ENCODE results near the gene SNAPC5. TPM values are rescaled to one million over a fixed set of nuclear protein-coding genes. Genes with fewer than 3 reads are reported as not detected.

SNAPC5 gene
- total and polyA plus RNA-seq, 2 of the 13 experiments (the other 11 are each of a cell fraction or from before 2014, with no cell fraction given) = 14.8 to 36.2 TPM

DNA sequence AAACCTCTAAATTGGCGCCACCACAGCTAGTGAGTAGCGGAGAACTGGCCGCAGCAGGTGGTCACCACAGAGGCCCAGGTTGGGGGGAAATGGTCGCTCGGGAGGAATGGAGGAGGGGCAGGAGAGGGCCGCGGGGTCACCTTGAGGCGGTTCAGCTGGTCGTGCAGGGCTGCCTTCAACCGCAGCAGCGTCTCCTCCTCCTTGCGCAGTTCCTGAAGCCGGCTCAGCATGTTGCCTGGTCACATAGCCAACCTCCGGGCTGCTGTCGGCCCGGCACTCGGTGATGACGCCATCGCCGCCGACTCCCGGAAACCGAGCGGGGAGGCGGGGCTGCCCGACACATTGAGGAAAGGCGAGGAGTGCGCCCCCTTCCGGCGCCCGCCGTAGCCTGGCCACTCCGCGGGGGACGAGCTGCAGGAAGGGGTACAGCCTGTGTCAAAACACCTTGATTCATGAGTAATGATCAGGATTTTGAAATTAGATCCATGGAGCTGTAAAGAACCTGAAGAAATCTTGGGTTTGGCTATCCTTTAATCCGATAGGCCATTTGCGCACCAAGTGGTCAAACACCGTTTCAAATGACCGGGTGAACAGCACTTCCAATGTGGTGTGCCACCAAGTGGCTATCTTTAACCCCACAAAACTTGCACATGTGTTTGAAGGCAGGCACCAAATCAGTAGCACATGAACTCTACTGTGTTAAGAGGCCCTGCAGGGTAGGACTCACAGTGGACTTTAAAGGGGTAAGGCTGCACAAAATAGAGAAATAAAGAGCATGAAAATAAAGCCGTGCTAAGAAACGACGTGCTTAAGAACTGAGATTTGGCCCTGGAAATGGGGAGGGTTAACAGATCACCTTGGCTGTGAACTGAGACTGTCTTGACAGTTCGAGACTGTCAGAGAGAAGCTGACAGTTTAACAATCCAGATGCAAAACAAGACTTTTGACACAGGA lies at the start of gene SNAPC5 (continued):
- TF ChIP-seq POLR2AphosphoS5 (IDR thresholded peaks at IDR 0.05; ENCODE audit: low read depth, low read length) (peak; percentile 69; the same call in 1 of the 2 replicates), ZNF350 (CRISPR knock-in tag; IDR thresholded peaks at IDR 0.05; ENCODE audit: borderline replicate concordance, low read depth) (peak; percentile 86; the same call in 1 of the 2 replicates), PHB2 (IDR thresholded peaks at IDR 0.05; ENCODE audit: partially characterized antibody) (no peak), HMG20B (CRISPR knock-in tag; conservative IDR thresholded peaks at IDR 0.05) (no peak), ZNF619 (CRISPR knock-in tag; IDR thresholded peaks at IDR 0.05) (peak; percentile 95), POLR2A (IDR thresholded peaks at IDR 0.05; ENCODE audit: insufficient read depth in 1 of 2, low read depth in 2 of 2, low read length in 2 of 2) (peak; percentile 71 to 81), POLR2AphosphoS2 (IDR thresholded peaks at IDR 0.05; ENCODE audit: low read depth, low read length) (peak; percentile 44; the same call in 1 of the 2 replicates), MXI1 (IDR thresholded peaks at IDR 0.05; ENCODE audit: borderline replicate concordance, low read depth, low read length) (peak; percentile 93; the same call in 2 of the 3 replicates), ZNF589 (CRISPR knock-in tag; conservative IDR thresholded peaks at IDR 0.05) (0 out of 2 replicates have a peak, but pooled peaks have one; percentile 76), ZNF33B (CRISPR knock-in tag; IDR thresholded peaks at IDR 0.05) (peak; percentile 45; the same call in 1 of the 2 replicates), ZKSCAN8 (CRISPR knock-in tag; IDR thresholded peaks at IDR 0.05; ENCODE audit: borderline replicate concordance) (peak; percentile 66; the same call in 1 of the 2 replicates), ZKSCAN1 (IDR thresholded peaks at IDR 0.05; ENCODE audit: low read length) (no peak; the same call in 1 of the 2 replicates), ZEB1 (IDR thresholded peaks at IDR 0.05; ENCODE audit: insufficient replicate concordance, low read depth) (no peak), ZNF44 (CRISPR knock-in tag; IDR thresholded peaks at IDR 0.05) (peak; percentile 96; the same call in 1 of the 2 replicates), NCOR1 (IDR thresholded peaks at IDR 0.05; ENCODE audit: borderline replicate concordance, low read length) (0 out of 2 replicates have a peak, but pooled peaks have one; percentile 21), ZNF567 (CRISPR knock-in tag; IDR thresholded peaks at IDR 0.05; ENCODE audit: borderline replicate concordance) (peak; percentile 55; the same call in 1 of the 2 replicates)
- TF ChIP-seq, protein P1, sequence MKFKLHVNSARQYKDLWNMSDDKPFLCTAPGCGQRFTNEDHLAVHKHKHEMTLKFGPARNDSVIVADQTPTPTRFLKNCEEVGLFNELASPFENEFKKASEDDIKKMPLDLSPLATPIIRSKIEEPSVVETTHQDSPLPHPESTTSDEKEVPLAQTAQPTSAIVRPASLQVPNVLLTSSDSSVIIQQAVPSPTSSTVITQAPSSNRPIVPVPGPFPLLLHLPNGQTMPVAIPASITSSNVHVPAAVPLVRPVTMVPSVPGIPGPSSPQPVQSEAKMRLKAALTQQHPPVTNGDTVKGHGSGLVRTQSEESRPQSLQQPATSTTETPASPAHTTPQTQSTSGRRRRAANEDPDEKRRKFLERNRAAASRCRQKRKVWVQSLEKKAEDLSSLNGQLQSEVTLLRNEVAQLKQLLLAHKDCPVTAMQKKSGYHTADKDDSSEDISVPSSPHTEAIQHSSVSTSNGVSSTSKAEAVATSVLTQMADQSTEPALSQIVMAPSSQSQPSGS (CRISPR knock-in tag; IDR thresholded peaks at IDR 0.05) = peak; percentile 89; the same call in 1 of the 2 replicates
- TF ChIP-seq, protein P2, sequence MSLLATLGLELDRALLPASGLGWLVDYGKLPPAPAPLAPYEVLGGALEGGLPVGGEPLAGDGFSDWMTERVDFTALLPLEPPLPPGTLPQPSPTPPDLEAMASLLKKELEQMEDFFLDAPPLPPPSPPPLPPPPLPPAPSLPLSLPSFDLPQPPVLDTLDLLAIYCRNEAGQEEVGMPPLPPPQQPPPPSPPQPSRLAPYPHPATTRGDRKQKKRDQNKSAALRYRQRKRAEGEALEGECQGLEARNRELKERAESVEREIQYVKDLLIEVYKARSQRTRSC (CRISPR knock-in tag; IDR thresholded peaks at IDR 0.05; ENCODE audit: low read depth) = no peak
- TF ChIP-seq, protein P3, sequence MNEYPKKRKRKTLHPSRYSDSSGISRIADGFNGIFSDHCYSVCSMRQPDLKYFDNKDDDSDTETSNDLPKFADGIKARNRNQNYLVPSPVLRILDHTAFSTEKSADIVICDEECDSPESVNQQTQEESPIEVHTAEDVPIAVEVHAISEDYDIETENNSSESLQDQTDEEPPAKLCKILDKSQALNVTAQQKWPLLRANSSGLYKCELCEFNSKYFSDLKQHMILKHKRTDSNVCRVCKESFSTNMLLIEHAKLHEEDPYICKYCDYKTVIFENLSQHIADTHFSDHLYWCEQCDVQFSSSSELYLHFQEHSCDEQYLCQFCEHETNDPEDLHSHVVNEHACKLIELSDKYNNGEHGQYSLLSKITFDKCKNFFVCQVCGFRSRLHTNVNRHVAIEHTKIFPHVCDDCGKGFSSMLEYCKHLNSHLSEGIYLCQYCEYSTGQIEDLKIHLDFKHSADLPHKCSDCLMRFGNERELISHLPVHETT (CRISPR knock-in tag; conservative IDR thresholded peaks at IDR 0.05) = 0 out of 2 replicates have a peak, but pooled peaks have one; percentile 43
- TF ChIP-seq, protein P4, sequence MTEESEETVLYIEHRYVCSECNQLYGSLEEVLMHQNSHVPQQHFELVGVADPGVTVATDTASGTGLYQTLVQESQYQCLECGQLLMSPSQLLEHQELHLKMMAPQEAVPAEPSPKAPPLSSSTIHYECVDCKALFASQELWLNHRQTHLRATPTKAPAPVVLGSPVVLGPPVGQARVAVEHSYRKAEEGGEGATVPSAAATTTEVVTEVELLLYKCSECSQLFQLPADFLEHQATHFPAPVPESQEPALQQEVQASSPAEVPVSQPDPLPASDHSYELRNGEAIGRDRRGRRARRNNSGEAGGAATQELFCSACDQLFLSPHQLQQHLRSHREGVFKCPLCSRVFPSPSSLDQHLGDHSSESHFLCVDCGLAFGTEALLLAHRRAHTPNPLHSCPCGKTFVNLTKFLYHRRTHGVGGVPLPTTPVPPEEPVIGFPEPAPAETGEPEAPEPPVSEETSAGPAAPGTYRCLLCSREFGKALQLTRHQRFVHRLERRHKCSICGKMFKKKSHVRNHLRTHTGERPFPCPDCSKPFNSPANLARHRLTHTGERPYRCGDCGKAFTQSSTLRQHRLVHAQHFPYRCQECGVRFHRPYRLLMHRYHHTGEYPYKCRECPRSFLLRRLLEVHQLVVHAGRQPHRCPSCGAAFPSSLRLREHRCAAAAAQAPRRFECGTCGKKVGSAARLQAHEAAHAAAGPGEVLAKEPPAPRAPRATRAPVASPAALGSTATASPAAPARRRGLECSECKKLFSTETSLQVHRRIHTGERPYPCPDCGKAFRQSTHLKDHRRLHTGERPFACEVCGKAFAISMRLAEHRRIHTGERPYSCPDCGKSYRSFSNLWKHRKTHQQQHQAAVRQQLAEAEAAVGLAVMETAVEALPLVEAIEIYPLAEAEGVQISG (CRISPR knock-in tag; IDR thresholded peaks at IDR 0.05) = peak; percentile 98
- TF ChIP-seq, protein P5, sequence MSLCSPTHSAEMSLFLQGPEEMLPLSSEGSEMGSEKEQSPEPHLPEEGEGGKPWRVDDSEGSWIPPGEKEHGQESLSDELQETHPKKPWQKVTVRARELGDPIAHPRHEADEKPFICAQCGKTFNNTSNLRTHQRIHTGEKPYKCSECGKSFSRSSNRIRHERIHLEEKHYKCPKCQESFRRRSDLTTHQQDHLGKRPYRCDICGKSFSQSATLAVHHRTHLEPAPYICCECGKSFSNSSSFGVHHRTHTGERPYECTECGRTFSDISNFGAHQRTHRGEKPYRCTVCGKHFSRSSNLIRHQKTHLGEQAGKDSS (CRISPR knock-in tag; IDR thresholded peaks at IDR 0.05; ENCODE audit: borderline replicate concordance, low read depth) = peak; percentile 55; the same call in 1 of the 2 replicates

All from HepG2 (cell line).